Right ventricle myocardium superior (tissue), 1 donor: ENCODE measurements around the gene ZW10. TPM values are rescaled to one million over a fixed set of nuclear protein-coding genes. Genes with fewer than 3 reads are reported as not detected.
"Not testable (repeated sequence)": the region's sequence is repeated elsewhere in the genome, so short reads cannot be mapped to it uniquely, and the experiment has no call there.

Experiments
- ATAC-seq: fragments of 200-7000 bp; cut with Tn5 transposase; one replicate; pipeline ENCODE4 v1.9.1; 2020; ENCODE audit warnings: mild to moderate bottlenecking; ENCODE audit not compliant: poor library complexity
- DNase-seq: peaks from one replicate; pipeline ENCODE4 v3.0.0-alpha.2; 2020
- intact Hi-C: fragments of 100-400 bp; cut with DNase I; formaldehyde crosslinking; loops from one replicate; pipeline ENCODE4 v1.11.2; 2022
- total RNA-seq: library from RNA; stranded (reverse); fragmentation: NEBNext Ultra II Directional; extraction: Animal tissue kit (Norgen Biotek cat#: 25700); gene quantifications from one replicate; pipeline ENCODE4 v1.2.1, GENCODE V29; 2021
- donor health status: DM: no; HTN: yes; CAD: no; lungs with severe emphysema.

Gene ZW10
- total RNA-seq, 1 donor from 2014 or later, result 8.4 TPM

GRCh38 chr11:113773092-113773415 is 438 bp downstream of the ZW10 start:
- ATAC-seq (peak; percentile 31), DNase-seq (peak; percentile 48)
- intact Hi-C loops, result no loop called here

DNA sequence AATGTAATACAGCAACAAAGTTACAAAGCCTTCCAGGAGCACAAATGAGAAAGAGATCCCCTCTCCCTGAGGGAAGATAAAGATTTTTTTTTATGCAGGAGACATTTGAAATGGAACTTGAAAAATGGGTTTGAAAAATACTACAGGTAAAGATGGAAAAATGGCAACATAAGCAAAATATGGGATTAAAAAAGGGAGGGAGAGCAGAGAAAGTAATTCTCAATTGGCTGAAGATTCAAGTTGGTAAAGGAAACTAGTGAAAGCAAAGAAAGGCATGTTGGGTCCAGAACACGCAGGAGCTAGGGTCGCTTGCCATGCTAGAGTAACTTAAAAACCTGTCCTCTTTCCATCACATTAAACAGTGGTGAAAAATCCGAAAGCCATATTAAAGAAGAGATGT is 1.5 kb downstream of the ZW10 start:
- intact Hi-C loops, result no loop called here
- ATAC-seq, result no peak
- no peak for DNase-seq

DNA sequence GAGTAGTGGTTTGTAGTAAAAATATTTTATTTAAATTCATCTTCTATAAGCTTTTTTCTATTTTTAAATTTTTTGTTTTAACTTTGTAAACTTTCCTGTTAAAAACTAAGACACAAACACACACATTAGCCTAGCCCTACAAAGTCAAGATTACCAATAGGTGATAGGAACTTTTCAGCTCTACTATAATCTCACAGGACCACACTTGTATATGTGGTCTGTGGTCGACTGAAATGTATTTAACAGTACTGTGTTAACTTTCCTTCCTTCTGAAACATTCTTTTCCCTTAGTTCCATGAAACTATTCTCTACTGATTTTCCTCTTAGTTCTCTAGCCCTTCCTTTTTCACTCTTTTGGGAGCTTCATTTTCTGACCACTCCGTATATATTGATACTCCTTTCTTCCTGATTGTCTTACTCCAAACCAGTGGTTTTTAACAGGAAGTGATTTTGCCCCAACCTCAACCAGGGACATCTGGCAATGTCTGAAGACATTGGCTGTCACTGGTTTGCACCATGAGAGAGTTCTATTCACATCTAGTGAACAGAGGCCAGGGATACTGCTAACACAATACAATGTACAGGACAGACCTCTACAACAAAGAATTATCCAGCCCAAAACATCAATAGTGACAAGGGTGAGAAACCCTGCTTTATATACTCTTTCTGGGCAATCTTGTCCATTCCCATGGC is 8.8 kb downstream of the ZW10 start:
- DNase-seq (no peak), ATAC-seq (no peak)
- intact Hi-C loops, result no loop called here

GRCh38 chr11:113763040-113763439 is 10.5 kb downstream of the ZW10 start:
- intact Hi-C loops, ATAC-seq, DNase-seq: not testable (repeated sequence)

- ATAC-seq (no peak), DNase-seq (no peak)
- intact Hi-C loops, result no loop called here
Measured at GRCh38 chr11:113760241-113760640, 13.3 kb downstream of the ZW10 start.

DNA sequence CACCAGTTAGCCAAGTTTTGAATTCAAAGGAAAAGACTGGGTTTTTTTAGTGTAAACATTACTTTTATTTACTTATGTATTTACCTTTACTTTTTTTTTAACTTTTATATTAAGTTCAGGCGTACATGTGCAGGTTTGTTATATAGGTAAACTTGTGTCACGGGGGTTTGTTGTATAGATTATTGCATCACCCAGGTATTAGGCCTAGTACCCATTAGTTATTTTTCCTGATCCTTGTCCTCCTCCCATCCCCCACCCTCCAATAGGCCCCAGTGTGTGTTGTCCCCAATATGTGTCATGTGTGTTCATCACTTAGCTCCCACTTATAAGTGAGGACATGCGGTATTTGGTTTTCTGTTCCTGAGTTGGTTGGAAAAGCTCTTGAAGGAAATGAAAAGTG is 20.6 kb downstream of the ZW10 start:
- intact Hi-C loops, result no loop called here
- DNase-seq (no peak), ATAC-seq (no peak)

DNA sequence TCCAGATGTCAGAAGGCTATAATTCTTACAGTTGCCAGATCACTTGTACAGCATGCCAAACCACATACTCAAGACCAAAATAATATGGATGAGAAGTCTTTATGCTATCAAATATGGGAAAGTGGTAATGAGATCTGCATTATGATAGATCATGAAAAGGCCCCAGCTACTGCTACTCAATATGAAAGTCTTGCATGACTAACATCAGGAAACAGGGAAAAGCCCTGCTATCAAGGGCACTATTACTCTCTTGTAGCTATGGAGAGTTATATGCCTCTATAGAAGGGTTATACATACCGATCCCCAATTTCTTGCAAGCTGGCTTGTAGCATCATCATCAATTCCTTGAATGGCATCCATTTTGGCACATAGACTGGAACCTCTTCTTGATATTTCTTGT is 37.2 kb downstream of the ZW10 start:
- intact Hi-C loops, result loop anchor here (10.0 kb wide), 1 partner anchor 182 kb away; no protein-coding TSS in a partner anchor
- DNase-seq (no peak), ATAC-seq (no peak)

DNA sequence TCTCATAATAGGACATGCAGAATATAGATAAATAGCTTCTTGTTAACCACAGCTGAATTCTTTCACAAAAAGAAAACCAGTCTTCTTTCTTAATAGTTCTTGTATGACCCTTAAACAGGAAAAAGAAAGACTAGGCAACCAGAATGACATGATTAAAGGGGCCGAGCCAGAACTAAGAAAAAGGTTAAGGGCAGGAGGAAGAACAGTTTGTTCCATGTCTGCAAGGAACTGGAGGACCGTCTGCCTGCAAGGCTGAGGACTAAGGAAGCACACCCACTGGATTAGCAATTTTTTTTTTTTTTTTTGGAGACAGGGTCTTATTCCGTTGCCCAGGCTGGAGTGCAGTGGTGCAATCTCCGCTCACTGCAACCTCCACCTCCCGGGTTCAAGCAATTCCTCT is 41.4 kb downstream of the ZW10 start:
- intact Hi-C loops, result loop anchor here (10.0 kb wide), 1 partner anchor 177 kb away; no protein-coding TSS in a partner anchor
- DNase-seq, result no peak
- no peak for ATAC-seq

GRCh38 chr11:113730887-113731726 is 42.4 kb downstream of the ZW10 start:
- ATAC-seq, result peak; percentile 53
- intact Hi-C loops, result loop anchor here (1.0 to 10.0 kb wide), 2 partner anchors 176 to 426 kb away; no protein-coding TSS in a partner anchor
- no peak for DNase-seq

DNA sequence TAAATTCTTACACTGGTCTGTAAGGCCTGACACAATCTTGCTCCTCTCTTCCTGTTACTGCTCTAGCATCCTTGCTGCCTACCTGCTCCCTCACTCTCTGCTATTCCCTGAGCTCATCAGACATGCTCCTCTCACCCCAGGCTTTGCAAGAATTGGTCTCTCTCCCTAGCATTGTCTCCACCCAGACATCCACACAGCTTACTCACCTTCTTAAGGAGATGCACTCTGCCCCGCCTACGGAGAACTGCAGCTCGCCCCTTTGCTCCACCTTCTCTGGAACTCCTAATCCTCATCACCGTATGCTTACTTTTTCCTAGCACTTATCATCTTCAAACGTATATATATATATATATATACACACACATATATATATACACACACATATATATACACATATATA is 44.0 kb downstream of the ZW10 start:
- ATAC-seq (no peak), DNase-seq (no peak)
- intact Hi-C loops, result no loop called here

DNA sequence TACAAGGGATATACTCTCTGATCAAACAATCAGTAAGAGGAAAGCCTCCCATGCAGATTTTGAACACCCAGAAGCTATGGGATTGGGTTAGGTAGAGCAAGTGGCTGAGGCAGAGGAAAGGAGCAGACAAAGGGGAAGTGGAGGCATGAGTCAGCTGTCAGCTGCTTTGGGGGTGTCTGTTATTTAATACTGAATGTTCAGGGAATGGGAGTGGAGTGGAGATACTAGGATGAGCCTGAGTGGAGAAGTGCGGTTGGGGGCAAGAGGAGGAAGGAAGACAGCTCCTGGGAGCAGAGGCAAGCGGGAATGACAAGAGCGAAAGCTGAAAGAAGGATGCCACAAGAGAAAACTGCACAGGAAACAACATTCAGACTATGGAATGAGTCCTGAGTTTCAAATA is 44.7 kb downstream of the ZW10 start:
- intact Hi-C loops, result no loop called here
- ATAC-seq (no peak), DNase-seq (no peak)

DNA sequence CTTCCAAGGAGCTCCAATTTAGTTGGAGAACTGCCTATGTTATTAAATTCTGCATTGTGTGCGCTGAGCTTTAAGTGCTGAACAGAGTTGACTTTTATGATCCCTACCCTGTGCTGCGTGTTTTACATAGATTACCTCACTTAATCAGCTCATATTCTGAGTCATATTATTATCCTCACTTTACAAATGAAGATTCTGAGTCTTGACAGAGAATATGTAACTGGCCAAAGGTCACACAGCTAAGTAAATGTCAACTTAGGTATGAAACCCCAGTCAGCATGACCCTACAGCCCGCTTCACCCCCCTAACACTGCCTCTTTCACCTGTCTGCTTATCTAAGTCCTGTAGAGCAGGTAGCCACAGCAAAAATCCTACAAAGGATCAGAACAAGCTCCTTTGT is 47.6 kb downstream of the ZW10 start:
- intact Hi-C loops, result no loop called here
- ATAC-seq, result no peak
- no peak for DNase-seq

DNA sequence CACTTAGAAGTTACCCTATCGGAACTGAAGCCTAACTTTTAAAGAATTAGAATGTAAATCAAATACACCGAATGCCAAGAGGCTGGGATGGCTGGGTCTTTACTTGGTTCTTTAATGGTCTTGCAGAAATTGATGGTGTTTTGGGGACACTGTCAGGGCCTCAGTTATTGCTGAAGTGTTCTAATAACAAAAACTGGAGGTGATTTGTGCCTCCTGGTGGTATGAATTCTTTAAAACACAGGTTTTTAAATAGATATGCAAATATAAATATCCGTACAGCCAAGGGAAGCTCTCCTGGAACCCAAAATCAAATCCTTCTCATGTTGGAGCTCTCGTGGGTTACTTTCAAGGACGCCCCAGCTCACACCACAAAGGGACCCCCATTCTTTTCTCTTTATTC is 48.1 kb downstream of the ZW10 start:
- ATAC-seq, result no peak
- DNase-seq, result no peak
- intact Hi-C loops, result no loop called here

GRCh38 chr11:113724778-113725177 is 48.7 kb downstream of the ZW10 start:
- DNase-seq, result no peak
- ATAC-seq, result no peak
- intact Hi-C loops, result no loop called here

- intact Hi-C loops, result no loop called here
- no peak for DNase-seq
- ATAC-seq, result no peak
Measured at GRCh38 chr11:113723787-113724186, 49.7 kb downstream of the ZW10 start.

GRCh38 chr11:113722934-113723333 is 50.6 kb downstream of the ZW10 start:
- ATAC-seq (no peak), DNase-seq (no peak)
- intact Hi-C loops, result no loop called here

DNA sequence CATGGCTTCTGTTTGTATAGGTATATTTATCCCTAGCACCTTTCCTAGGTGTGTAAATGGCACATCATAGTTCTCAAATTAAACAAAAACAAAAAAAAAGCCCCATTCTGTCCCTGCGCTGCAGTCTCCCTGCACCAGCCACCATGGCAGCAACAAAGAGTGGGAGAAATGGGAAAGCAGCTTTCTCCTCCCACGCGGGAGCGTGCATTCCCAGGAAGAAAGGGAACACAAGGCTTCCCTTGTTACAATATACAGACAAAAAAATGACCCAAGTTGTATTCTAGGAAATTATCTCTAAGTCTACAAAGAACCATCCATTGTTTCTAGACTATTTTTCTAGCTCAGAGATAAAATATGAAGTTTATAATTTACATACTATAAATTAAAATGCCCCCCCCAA is 51.3 kb downstream of the ZW10 start:
- intact Hi-C loops, result no loop called here
- no peak for ATAC-seq
- DNase-seq, result no peak

GRCh38 chr11:113721462-113722066 is 51.9 kb downstream of the ZW10 start:
- DNase-seq (no peak), ATAC-seq (peak; percentile 36)
- intact Hi-C loops, result no loop called here

DNA sequence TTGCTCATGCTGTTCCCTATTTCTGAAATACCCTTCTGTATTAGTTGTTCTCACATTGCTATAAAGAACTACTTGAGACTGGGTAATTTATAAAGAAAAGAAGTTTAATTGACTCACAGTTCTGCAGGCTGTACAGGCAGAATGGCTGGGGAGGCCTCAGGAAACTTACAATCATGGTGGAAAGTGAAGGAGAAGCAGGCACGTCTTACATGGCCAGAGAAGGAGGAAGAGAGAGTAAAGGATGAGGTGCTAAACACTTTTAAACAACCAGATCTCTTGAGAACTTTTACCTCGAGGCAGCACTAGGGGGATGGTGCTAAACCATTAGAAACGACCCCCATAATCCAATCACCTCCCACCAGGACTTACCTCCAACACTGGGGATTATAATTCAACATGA is 53.0 kb downstream of the ZW10 start:
- DNase-seq, intact Hi-C loops, ATAC-seq: not testable (repeated sequence)
